Heart left ventricle (tissue), 16 donors: ENCODE results near the gene NRCAM. TPM values are rescaled to one million over a fixed set of nuclear protein-coding genes. Genes with fewer than 3 reads are reported as not detected.

Experiments used
- ATAC-seq, 4 donors: fragments of 200-7000 bp; cut with Tn5 transposase; one replicate each; pipeline ENCODE4 v1.9.1; 2020 to 2022; ENCODE audit warnings: moderate library complexity in 4 of 4, mild to moderate bottlenecking in 3 of 4, moderate number of reproducible peaks in 1 of 4
- DNase-seq, 5 donors: peaks; one replicate each; pipeline ENCODE4 v3.0.0-alpha.2; 2020
- H3K27ac ChIP-seq, 12 donors: fragments of 200-600 bp; sonication (generic) in 4 of 12; one replicate each; pipeline versions ENCODE4 v1.5.0 to v1.8.0; 2016 to 2022; ENCODE audit warnings: mild to moderate bottlenecking in 2 of 12
- H3K27me3 ChIP-seq, 9 donors: fragments of 200-600 bp; sonication (generic) in 2 of 9; one replicate each; pipeline versions ENCODE4 v1.5.1 to v1.8.0; 2016 to 2022; ENCODE audit warnings: mild to moderate bottlenecking in 3 of 9
- H3K36me3 ChIP-seq, 9 donors: fragments of 200-600 bp; sonication (generic) in 2 of 9; one replicate each; pipeline versions ENCODE4 v1.5.0 to v1.8.0; 2018 to 2022; ENCODE audit warnings: mild to moderate bottlenecking in 2 of 9
- H3K4me1 ChIP-seq, 12 donors: fragments of 200-600 bp; sonication (generic) in 4 of 12; one replicate each; pipeline versions ENCODE4 v1.5.0 to v1.8.0; 2016 to 2022; ENCODE audit warnings: mild to moderate bottlenecking in 3 of 12
- H3K4me3 ChIP-seq, 12 donors: fragments of 200-600 bp; sonication (generic) in 4 of 12; one replicate each; pipeline versions ENCODE4 v1.5.0 to v1.8.0; 2017 to 2022; ENCODE audit warnings: mild to moderate bottlenecking in 9 of 12, moderate library complexity in 4 of 12
- H3K9me3 ChIP-seq, 12 donors: fragments of 200-600 bp; sonication (generic) in 4 of 12; one replicate each; pipeline versions ENCODE4 v1.5.0 to v1.8.0; 2016 to 2022; ENCODE audit warnings: mild to moderate bottlenecking in 1 of 12
- POLR2A ChIP-seq, 2 donors: fragments of 450-650 bp; IDR thresholded peaks; one replicate each; pipeline ENCODE4 v1.6.1; 2017; ENCODE audit warnings: antibody characterized with exemption in 2 of 2, mild to moderate bottlenecking in 2 of 2, moderate library complexity in 2 of 2
- WGBS, 4 donors: extraction: QIAGEN DNeasy Blood & Tissue Kit in 2 of 4; methylation state at CpG; one replicate each; pipeline versions ENCODE4 v1.1.5 to v1.1.7; 2013 to 2018; 5-methylcytosine and 5-hydroxymethylcytosine counted together
- intact Hi-C, 10 donors: fragments of 100-400 bp; cut with DNase I; formaldehyde crosslinking; loops; one replicate each; pipeline versions ENCODE4 v1.11.1 to v1.14.2; 2022
- polyA plus RNA-seq, 2 donors: library from polyadenylated mRNA; stranded (reverse); fragments of 200-250 nt; gene quantifications; one replicate each; pipeline ENCODE4 v1.2.3, GENCODE V29; 2013
- total RNA-seq, 9 donors: library from RNA; depleted of rRNA in 2 of 9; stranded (reverse); fragments of >200 nt in 2 of 9; fragmentation: NEBNext Ultra II Directional in 3 of 9; extraction: Animal tissue kit (Norgen Biotek cat#: 25700) in 3 of 9; gene quantifications; one replicate each; pipeline versions ENCODE4 v1.1.0 to v1.2.4, GENCODE V29; 2016 to 2023
- TF ChIP-seq, protein P1 (sequence below), 12 donors: fragments of 200-600 bp; sonication (generic) in 4 of 12; IDR thresholded peaks; one replicate each; pipeline versions ENCODE4 v1.5.0 to v1.8.0; 2018 to 2022; ENCODE audit warnings: antibody characterized with exemption in 12 of 12, mild to moderate bottlenecking in 5 of 12
- donor health status: ischemic (EF 13 %, LVEDD 7.1; RV severe dilation, severe dysfunction).
- donor health status: healthy with polysubstance abuse.
- donor health status: DM: no; HTN: yes; CAD: no.
- donor health status: DM: no; HTN: no; CAD: no.
- donor health status: ischemic (EF 25% LVEDD 6.9; RV normal size, moderate dysfunction).
- donor health status: ischemic (EF 25% LVEDD 5.7; RV mildly dilated, moderate dysfunction).
- donor health status: healthy.
- donor health status: DM: yes; HTN: yes; CAD: no.
- donor health status: ischemic (EF 35%, LVEDD 5.7; RV mildly dilated, moderate dysfunction).
- donor health status: nonischemic (EF 11% LVEDD 7.7; RV severe dilation, severe dysfunction).
- donor health status: DM: yes; HTN: yes; CAD: no.
- donor health status: PGD.
- donor health status: ischemic (EF 29% LVEDD 5.4; RV normal size, mild dysfunction).
- donor health status: nonischemic (EF 23%, LVEDD 6.1; RV moderate dilation, normal function).

NRCAM gene
- total and polyA plus RNA-seq, 11 donors: 0.07 to 2.5 (median 0.36) TPM

DNA sequence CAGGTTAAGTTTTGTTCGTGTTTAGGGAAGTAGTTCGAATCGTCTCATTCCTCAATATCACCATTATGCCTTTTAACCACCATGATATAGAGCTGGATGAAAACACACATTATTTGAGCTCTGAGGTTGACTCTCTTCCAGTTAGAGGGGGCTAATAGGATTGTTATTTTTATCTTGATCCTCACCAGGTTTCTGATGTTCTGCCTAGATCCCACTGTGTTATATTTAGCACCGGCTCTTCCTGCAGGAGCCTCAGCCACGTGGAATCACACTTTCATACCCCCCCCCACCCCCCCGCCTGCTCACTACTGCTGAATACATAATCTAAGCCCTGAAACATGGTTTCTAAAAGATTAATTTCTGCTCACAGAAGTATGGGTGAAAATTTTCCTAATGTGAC is 88.3 kb downstream of the NRCAM start:
- no peak overlapping the region for H3K4me3 ChIP-seq
- no peaks in the 10 kb centered on the region for H3K27me3 ChIP-seq
- no peak overlapping the region for H3K27ac ChIP-seq
- WGBS, 4 donors: 45 to 54% (median 48%) methylated on average over 6 of the region's 6 CpGs
- DNase-seq: no peak
- ATAC-seq: no peak
- no peaks in the 10 kb centered on the region for H3K4me1 ChIP-seq
- no peak for TF ChIP-seq POLR2A (IDR thresholded peaks at IDR 0.05)
- TF ChIP-seq, protein P1, sequence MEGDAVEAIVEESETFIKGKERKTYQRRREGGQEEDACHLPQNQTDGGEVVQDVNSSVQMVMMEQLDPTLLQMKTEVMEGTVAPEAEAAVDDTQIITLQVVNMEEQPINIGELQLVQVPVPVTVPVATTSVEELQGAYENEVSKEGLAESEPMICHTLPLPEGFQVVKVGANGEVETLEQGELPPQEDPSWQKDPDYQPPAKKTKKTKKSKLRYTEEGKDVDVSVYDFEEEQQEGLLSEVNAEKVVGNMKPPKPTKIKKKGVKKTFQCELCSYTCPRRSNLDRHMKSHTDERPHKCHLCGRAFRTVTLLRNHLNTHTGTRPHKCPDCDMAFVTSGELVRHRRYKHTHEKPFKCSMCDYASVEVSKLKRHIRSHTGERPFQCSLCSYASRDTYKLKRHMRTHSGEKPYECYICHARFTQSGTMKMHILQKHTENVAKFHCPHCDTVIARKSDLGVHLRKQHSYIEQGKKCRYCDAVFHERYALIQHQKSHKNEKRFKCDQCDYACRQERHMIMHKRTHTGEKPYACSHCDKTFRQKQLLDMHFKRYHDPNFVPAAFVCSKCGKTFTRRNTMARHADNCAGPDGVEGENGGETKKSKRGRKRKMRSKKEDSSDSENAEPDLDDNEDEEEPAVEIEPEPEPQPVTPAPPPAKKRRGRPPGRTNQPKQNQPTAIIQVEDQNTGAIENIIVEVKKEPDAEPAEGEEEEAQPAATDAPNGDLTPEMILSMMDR (IDR thresholded peaks at IDR 0.05): no peak
- intact Hi-C loops: no loop called here
- no peaks in the 10 kb centered on the region for H3K36me3 ChIP-seq
- peaks cover 0 to 5% (median 0%) of the 10 kb centered on the region in 12 donors for H3K9me3 ChIP-seq

DNA sequence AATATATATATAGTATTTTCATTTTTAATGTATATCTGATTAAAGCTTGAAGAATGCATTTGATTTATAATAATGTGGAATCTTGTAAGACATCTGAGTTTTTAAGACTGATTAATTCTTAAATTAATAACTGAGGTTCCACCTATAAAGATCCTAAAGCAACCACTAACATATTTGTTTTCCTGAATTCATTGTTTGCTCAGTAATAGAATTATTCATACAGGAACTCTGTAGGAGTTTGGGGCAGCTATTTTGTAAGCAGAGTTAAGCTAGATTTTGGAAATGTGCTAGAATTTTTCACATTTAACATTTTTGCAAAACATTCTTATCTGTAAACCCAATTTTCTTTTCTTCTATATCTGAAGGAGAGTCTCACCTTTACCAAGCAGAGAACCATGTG is 88.9 kb downstream of the NRCAM start:
- intact Hi-C loops: no loop called here
- H3K4me3 ChIP-seq: no peak overlapping the region
- no peak overlapping the region for H3K27ac ChIP-seq
- no peak for TF ChIP-seq POLR2A (IDR thresholded peaks at IDR 0.05)
- TF ChIP-seq, protein P1 (IDR thresholded peaks at IDR 0.05): no peak
- peaks cover 0 to 10% (median 0%) of the 10 kb centered on the region in 12 donors for H3K9me3 ChIP-seq
- no peaks in the 10 kb centered on the region for H3K4me1 ChIP-seq
- no peaks in the 10 kb centered on the region for H3K36me3 ChIP-seq
- ATAC-seq (no peak), DNase-seq (no peak)
- H3K27me3 ChIP-seq: no peaks in the 10 kb centered on the region

DNA sequence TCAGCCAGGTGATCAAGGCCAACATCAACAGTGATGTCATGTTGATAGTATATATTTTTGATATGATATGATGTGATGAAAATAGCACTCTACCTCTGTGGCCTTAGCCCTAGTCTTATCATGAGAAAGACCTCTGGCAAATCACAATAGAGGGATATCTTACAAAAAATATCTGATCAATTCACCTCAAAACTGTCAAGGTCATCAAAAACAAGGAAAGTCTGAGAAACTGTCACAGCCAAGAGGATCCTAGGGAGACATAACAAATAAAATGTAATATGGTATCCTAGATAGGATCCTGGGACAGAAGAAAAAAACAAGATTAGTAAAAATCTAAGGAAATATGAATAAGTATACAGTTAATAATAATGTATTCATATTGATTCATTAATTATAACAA is 92.6 kb downstream of the NRCAM start:
- no peak for ATAC-seq
- DNase-seq: no peak
- no peaks in the 10 kb centered on the region for H3K36me3 ChIP-seq
- H3K4me1 ChIP-seq: no peaks in the 10 kb centered on the region
- no peaks in the 10 kb centered on the region for H3K27me3 ChIP-seq
- intact Hi-C loops: no loop called here
- H3K4me3 ChIP-seq: no peak overlapping the region
- H3K9me3 ChIP-seq: peaks cover 0 to 10% (median 0%) of the 10 kb centered on the region in 12 donors
- TF ChIP-seq, protein P1 (IDR thresholded peaks at IDR 0.05): no peak
- no peak for TF ChIP-seq POLR2A (IDR thresholded peaks at IDR 0.05)
- no peak overlapping the region for H3K27ac ChIP-seq

DNA sequence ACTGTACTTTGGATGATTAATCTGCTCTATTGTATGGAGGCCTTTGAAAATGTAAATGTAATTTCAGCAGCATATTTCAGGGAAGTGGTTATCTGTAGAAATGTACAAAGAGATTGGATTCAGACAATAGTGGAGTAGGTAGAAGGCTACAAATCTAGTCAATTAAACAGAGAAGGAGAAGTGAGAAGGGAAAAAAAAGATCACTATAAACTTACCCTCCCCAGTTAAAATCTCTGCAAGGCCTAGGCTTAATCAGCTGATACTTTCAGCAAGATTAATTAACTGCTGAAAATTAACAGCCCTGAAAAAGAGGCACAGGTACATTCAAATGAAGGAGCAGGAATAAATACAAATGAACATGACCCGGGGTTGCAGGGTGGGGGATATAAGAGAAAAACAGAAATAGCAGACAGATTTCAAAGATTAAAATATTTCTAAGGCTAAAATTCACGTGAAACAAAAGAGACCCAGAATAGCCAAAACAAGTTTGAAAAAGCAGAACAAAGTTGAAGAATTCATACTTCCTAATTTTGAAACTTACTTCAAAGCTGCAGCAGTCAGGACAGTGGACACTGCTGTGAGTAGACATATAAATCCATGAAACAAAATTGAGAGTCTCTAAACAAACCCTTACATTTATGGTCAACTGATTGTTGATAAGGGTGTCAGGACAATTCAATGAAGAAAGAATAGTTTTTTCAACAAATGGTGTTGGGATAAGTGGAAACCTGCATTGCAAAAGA is 96.0 kb downstream of the NRCAM start:
- ATAC-seq: no peak
- WGBS, 4 donors: 69 to 74% (median 71%) methylated on average over 2 of the region's 2 CpGs
- TF ChIP-seq POLR2A (IDR thresholded peaks at IDR 0.05): no peak
- TF ChIP-seq, protein P1 (IDR thresholded peaks at IDR 0.05): no peak
- intact Hi-C loops: no loop called here
- no peak overlapping the region for H3K4me3 ChIP-seq
- no peak for DNase-seq
- no peaks in the 10 kb centered on the region for H3K27me3 ChIP-seq
- no peaks in the 10 kb centered on the region for H3K4me1 ChIP-seq
- no peaks in the 10 kb centered on the region for H3K36me3 ChIP-seq
- H3K9me3 ChIP-seq: peaks cover 0 to 10% (median 0%) of the 10 kb centered on the region in 12 donors
- no peak overlapping the region for H3K27ac ChIP-seq
